GM06990 (cell line): ENCODE measurements around the gene SBF2.

Experiments
- DNase-seq: peaks from one replicate; pipeline ENCODE4 v3.0.0-alpha.2; 2011; ENCODE audit not compliant: insufficient read length; ENCODE audit errors: extremely low read depth
- H3K27me3 ChIP-seq: replicated peaks from 2 replicates; pipeline ENCODE4 v1.6.0; 2011; ENCODE audit warnings: low read length; ENCODE audit not compliant: control insufficient read depth, insufficient read depth
- H3K36me3 ChIP-seq: 2 replicates; pipeline ENCODE4 v1.5.1; 2011; ENCODE audit warnings: low read length; ENCODE audit not compliant: control insufficient read depth, insufficient read depth
- H3K4me3 ChIP-seq: replicated peaks from 2 replicates; pipeline ENCODE4 v1.5.1; 2011; ENCODE audit warnings: low read depth, mild to moderate bottlenecking, control low read depth, low read length
- TF ChIP-seq, protein P1 (sequence below): IDR thresholded peaks from 2 replicates; pipeline ENCODE4 v1.5.1; 2011; ENCODE audit warnings: low read length, control low read depth, mild to moderate bottlenecking, inconsistent platforms; ENCODE audit not compliant: insufficient read depth, poor library complexity, severe bottlenecking

Gene SBF2

DNA sequence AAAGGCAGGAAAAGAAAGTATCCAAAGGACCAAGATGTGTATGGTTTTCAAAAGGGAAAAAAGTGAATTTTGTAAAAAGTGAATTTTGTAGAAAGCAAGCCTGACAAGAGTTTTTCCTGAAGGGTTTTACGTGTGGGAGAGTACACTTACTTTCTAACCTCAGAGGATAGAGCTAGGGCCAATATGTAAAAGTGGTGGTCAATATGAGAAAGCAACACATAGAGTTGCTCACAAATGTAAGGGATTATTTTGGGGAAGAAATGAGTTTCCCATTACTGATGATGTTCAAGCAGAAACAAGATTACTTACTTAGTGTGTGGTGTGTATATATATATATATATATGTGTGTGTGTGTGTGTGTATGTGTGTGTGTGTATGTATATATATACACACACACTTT is 467.6 kb downstream of the SBF2 start:
- Histone ChIP-seq H3K4me3 (no peak overlapping the region), H3K36me3 (no peaks in the 10 kb centered on the region), H3K27me3 (no peaks in the 10 kb centered on the region)
- DNase-seq, result no peak
- TF ChIP-seq, protein P1, sequence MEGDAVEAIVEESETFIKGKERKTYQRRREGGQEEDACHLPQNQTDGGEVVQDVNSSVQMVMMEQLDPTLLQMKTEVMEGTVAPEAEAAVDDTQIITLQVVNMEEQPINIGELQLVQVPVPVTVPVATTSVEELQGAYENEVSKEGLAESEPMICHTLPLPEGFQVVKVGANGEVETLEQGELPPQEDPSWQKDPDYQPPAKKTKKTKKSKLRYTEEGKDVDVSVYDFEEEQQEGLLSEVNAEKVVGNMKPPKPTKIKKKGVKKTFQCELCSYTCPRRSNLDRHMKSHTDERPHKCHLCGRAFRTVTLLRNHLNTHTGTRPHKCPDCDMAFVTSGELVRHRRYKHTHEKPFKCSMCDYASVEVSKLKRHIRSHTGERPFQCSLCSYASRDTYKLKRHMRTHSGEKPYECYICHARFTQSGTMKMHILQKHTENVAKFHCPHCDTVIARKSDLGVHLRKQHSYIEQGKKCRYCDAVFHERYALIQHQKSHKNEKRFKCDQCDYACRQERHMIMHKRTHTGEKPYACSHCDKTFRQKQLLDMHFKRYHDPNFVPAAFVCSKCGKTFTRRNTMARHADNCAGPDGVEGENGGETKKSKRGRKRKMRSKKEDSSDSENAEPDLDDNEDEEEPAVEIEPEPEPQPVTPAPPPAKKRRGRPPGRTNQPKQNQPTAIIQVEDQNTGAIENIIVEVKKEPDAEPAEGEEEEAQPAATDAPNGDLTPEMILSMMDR, result no peak

- Histone ChIP-seq H3K27me3 (no peaks in the 10 kb centered on the region), H3K36me3 (no peaks in the 10 kb centered on the region), H3K4me3 (no peak overlapping the region)
- TF ChIP-seq, protein P1, result no peak
- no peak for DNase-seq
Measured at GRCh38 chr11:9825895-9826294, 468.1 kb downstream of the SBF2 start.

DNA sequence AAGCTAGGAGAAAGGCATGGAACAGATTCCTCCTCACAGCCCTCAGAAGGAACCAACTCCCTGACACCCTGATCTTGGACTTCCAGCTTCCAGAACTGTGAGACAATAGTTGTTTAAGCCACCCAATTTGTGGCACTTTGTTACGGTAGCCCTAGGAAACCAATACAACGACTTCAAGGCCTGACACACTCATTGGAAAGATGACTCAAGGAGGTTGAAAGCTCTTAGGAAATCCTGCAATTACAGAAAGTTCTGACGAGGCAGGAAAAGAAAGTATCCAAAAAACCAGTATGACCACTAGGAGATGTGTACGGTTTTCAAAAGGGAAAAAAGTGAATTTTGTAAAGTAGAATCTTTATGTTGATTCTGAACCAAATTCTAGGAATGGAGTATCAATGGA is 468.7 kb downstream of the SBF2 start:
- H3K4me3 ChIP-seq, result no peak overlapping the region
- TF ChIP-seq, protein P1, result no peak
- H3K36me3 ChIP-seq, result no peaks in the 10 kb centered on the region
- no peak for DNase-seq
- no peaks in the 10 kb centered on the region for H3K27me3 ChIP-seq

DNA sequence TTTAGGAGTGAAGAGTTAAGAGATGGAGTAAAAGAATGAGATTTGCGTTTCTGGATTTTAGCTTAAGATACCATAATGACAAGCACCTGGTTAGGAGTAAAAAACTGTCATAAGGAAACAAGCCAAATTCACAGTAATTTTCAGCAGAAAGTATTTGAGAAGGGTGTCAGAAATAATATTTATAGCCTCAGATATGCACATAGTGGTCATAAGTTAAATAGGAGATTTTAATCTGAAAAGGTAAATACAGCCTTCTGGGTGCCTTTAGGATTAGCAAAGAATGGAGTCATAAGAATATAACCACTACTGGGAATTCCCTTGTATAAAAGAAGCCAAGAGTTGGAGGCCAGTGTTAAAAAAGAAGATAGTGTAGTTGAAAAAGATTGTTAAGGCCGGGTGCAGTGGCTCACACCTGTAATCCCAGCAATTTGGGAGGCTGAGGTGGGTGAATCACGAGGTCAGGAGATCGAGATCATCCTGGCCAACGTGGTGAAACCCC is 470.1 kb downstream of the SBF2 start:
- no peak overlapping the region for H3K4me3 ChIP-seq
- H3K27me3 ChIP-seq, result no peaks in the 10 kb centered on the region
- TF ChIP-seq, protein P1, result no peak
- no peaks in the 10 kb centered on the region for H3K36me3 ChIP-seq
- no peak for DNase-seq

- no peak for DNase-seq
- no peaks in the 10 kb centered on the region for H3K36me3 ChIP-seq
- no peak overlapping the region for H3K4me3 ChIP-seq
- TF ChIP-seq, protein P1, result no peak
- H3K27me3 ChIP-seq, result no peaks in the 10 kb centered on the region
Measured at GRCh38 chr11:9823439-9823838, 470.6 kb downstream of the SBF2 start.
